HepG2 (cell line): ENCODE data around the gene OSBPL10. TPM values are rescaled to one million over a fixed set of nuclear protein-coding genes. Genes with fewer than 3 reads are reported as not detected.

Experiments used
- ATAC-seq: fragments of 200-7000 bp; cut with Tn5 transposase; 3 replicates; pipeline ENCODE4 v1.9.1; 2020; ENCODE audit warnings: mild to moderate bottlenecking, moderate library complexity
- BruUV-seq: library from RNA; stranded (reverse); fragments of 400-500 nt; replicated peaks from 2 replicates; lab custom pipeline; 2021; lab: Mats Ljungman, UMichigan
- CTCF ChIA-PET: fragments of 300-600 bp; formaldehyde crosslinking; extraction: SDS; loops from one replicate; lab custom pipeline; 2021; ENCODE audit warnings: low total read pairs, inconsistent platforms, low intra/inter-chr PET ratio; lab: Yijun Ruan, JAX
- POLR2A ChIA-PET: fragments of 350-600 bp; sonication (Branson Sonifier 250); formaldehyde crosslinking; loops from one replicate; lab custom pipeline; 2020; ENCODE audit warnings: antibody characterized with exemption, inconsistent platforms; lab: Yijun Ruan, JAX
- DNase-seq: peaks from one replicate; pipeline ENCODE4 v3.0.0-alpha.2; 2015; ENCODE audit warnings: low spot score
- FAIRE-seq: peaks from 3 replicates; lab custom pipeline; 2011; peaks lifted over from hg19 to GRCh38; lab: Jason Lieb, UNC
- H2AFZ ChIP-seq: one replicate; pipeline ENCODE4 v1.6.1; 2011; ENCODE audit warnings: low read length, inconsistent platforms
- H3K27ac ChIP-seq: fragments of 300-600 bp; 3 replicates; pipeline ENCODE4 v1.8.0; 2011; ENCODE audit warnings: mixed run types, mild to moderate bottlenecking, mixed read lengths, low read length, inconsistent platforms; ENCODE audit not compliant: insufficient read depth; ENCODE audit errors: extremely low read length
- H3K27me3 ChIP-seq, 2 experiments: fragments of 200-600 bp in 1 of 2; 2 replicates in 1 of 2; 3 replicates in 1 of 2; pipeline versions ENCODE4 v1.6.0 to v1.8.0; 2011; ENCODE audit warnings: low read length in 2 of 2, mild to moderate bottlenecking in 2 of 2, moderate library complexity in 2 of 2, inconsistent platforms in 1 of 2; ENCODE audit not compliant: insufficient read depth in 2 of 2, control insufficient read depth in 1 of 2
- H3K36me3 ChIP-seq, 2 experiments: fragments of 200-600 bp in 1 of 2; replicated peaks in 1 of 2; 2 replicates in 1 of 2; 3 replicates in 1 of 2; pipeline versions ENCODE4 v1.5.1 to v1.8.0; 2011; ENCODE audit warnings: low read length in 2 of 2, inconsistent platforms in 1 of 2; ENCODE audit not compliant: insufficient read depth in 2 of 2, control insufficient read depth in 1 of 2
- H3K4me1 ChIP-seq: 2 replicates; pipeline ENCODE4 v1.5.1; 2012; ENCODE audit warnings: low read length, inconsistent platforms; ENCODE audit not compliant: insufficient read depth
- H3K4me2 ChIP-seq: 2 replicates; pipeline ENCODE4 v1.6.0; 2011; ENCODE audit warnings: low read depth, low read length, inconsistent platforms
- H3K4me3 ChIP-seq, 3 experiments: fragments of 200-600 bp in 1 of 3; sonication (generic), shearing (Covaris generic) in 1 of 3; replicated peaks in 1 of 3; 2 replicates each; pipeline ENCODE4 v1.5.1; 2011 to 2016; ENCODE audit warnings: low read length in 3 of 3, inconsistent platforms in 2 of 3, low read depth in 2 of 3, mild to moderate bottlenecking in 2 of 3, control low read depth in 1 of 3, mixed read lengths in 1 of 3; ENCODE audit not compliant: insufficient read depth in 1 of 3
- H3K79me2 ChIP-seq: one replicate; pipeline ENCODE4 v1.6.1; 2011; ENCODE audit warnings: low read length, inconsistent platforms; ENCODE audit not compliant: insufficient read depth
- H3K9ac ChIP-seq: 2 replicates; pipeline ENCODE4 v1.6.0; 2011; ENCODE audit warnings: mild to moderate bottlenecking, low read depth, low read length, inconsistent platforms; ENCODE audit not compliant: insufficient read depth
- H3K9me3 ChIP-seq: 2 replicates; pipeline ENCODE4 v1.5.1; 2012; ENCODE audit warnings: mild to moderate bottlenecking, low read length
- H4K20me1 ChIP-seq: 2 replicates; pipeline ENCODE4 v1.6.0; 2011; ENCODE audit warnings: inconsistent platforms, mild to moderate bottlenecking, low read length, moderate library complexity; ENCODE audit not compliant: insufficient read depth
- RBFOX2 ChIP-seq: fragments of 200-400 bp; formaldehyde crosslinking; IDR thresholded peaks from 2 replicates; pipeline ENCODE4 v1.6.1; 2017; ENCODE audit warnings: low read depth, mild to moderate bottlenecking, low read length
- TBL1XR1 ChIP-seq: fragments of 150-350 bp; IDR thresholded peaks from 2 replicates; pipeline ENCODE4 v1.6.1; 2014; ENCODE audit warnings: borderline replicate concordance, low read length; ENCODE audit not compliant: partially characterized antibody
- TCF7 ChIP-seq: sonication (generic); IDR thresholded peaks from 2 replicates; pipeline ENCODE4 v1.6.1; 2016; ENCODE audit warnings: antibody characterized with exemption, low read depth
- ZNF878 ChIP-seq: sonication (generic); formaldehyde crosslinking; IDR thresholded peaks from 2 replicates; pipeline ENCODE4 v1.8.1; 2023; ENCODE audit warnings: mild to moderate bottlenecking, missing genetic modification reagents, moderate library complexity
- WGBS: methylation state at CpG from one replicate; pipeline ENCODE4 v1.1.6; 2017; ENCODE audit warnings: low lambda C conversion rate; 5-methylcytosine and 5-hydroxymethylcytosine counted together
- in situ Hi-C: cut with HindIII; loops from 2 replicates; pipeline ENCODE4 v1.10.0; 2017; ENCODE audit warnings: low pct_unique_long_range_greater_than_20kb; ENCODE audit not compliant: extremely low pct_ligation_motif_present
- intact Hi-C: fragments of 100-400 bp; cut with micrococcal nuclease; formaldehyde crosslinking; loops from one replicate; pipeline ENCODE4 v1.10.0; 2022; ENCODE audit not compliant: unreplicated experiment
- polyA plus RNA-seq, 8 experiments: library from polyadenylated mRNA; depleted of rRNA in 3 of 8; stranded (reverse) in 7 of 8; unstranded in 1 of 8; fragments of >200 nt; fragmentation: Illumina TruSeq in 4 of 8; extraction: Trizol in 4 of 8; gene quantifications; 2 replicates each; pipeline versions ENCODE4 v1.2.1 to v1.2.3, GENCODE V29; 2011 to 2016; ENCODE audit warnings: low read depth in 4 of 8, missing spikeins in 1 of 8, mixed read lengths in 1 of 8; ENCODE audit not compliant: insufficient read depth in 1 of 8
- total RNA-seq, 5 experiments: library from RNA; depleted of rRNA; stranded (reverse); fragments of >200 nt; fragmentation: Illumina TruSeq; extraction: Trizol; gene quantifications; 2 replicates each; pipeline ENCODE4 v1.2.3, GENCODE V29; 2016; ENCODE audit warnings: low read depth in 1 of 5
- TF ChIP-seq, protein P1 (sequence below): sonication (generic); formaldehyde crosslinking; IDR thresholded peaks from 2 replicates; pipeline ENCODE4 v1.4.0; 2020; ENCODE audit warnings: mild to moderate bottlenecking, low read depth, missing genetic modification reagents

Gene OSBPL10
- total and polyA plus RNA-seq, 2 of the 13 experiments (the other 11 are each of a cell fraction or from before 2014, with no cell fraction given) = 10.3 to 28.6 TPM

DNA sequence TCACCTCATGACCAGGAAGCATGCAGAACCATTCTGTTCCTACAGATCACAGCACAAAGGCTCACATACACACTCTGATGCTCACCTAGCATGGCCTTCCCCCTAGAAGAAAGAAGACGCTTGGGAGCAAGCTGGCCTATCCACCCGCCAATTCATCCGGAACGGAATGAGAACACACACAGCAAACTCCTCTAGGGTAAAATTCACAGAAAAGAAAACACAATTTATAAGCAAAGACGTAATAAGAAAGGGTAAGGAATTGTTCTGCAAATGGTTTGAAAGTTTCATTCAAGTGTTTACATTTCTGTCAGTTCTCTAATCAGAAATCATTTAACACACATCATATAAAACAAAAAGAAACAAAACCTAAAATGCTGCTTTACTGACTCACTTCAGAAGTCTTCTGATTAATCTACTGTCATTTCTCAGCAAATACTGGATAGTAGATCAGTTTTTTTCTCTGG, 218.1 kb downstream of the OSBPL10 start:
- H3K4me1 ChIP-seq = peaks cover 7% of the 10 kb centered on the region
- no TSS peak for BruUV-seq
- TF ChIP-seq, protein P1, sequence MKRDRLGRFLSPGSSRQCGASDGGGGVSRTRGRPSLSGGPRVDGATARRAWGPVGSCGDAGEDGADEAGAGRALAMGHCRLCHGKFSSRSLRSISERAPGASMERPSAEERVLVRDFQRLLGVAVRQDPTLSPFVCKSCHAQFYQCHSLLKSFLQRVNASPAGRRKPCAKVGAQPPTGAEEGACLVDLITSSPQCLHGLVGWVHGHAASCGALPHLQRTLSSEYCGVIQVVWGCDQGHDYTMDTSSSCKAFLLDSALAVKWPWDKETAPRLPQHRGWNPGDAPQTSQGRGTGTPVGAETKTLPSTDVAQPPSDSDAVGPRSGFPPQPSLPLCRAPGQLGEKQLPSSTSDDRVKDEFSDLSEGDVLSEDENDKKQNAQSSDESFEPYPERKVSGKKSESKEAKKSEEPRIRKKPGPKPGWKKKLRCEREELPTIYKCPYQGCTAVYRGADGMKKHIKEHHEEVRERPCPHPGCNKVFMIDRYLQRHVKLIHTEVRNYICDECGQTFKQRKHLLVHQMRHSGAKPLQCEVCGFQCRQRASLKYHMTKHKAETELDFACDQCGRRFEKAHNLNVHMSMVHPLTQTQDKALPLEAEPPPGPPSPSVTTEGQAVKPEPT (CRISPR knock-in tag) = no peak
- no peak for TF ChIP-seq TBL1XR1
- TF ChIP-seq RBFOX2 = no peak
- TF ChIP-seq, all 625 proteins: peak for 0
- Histone ChIP-seq H3K27me3 (no peaks in the 10 kb centered on the region), H3K36me3 (peaks cover 0 to 1% of the 10 kb centered on the region in 2 experiments; a peak in 2 of 5 replicates), H3K9ac (no peak overlapping the region), H3K4me2 (no peak overlapping the region), H3K9me3 (no peaks in the 10 kb centered on the region), H2AFZ (no peak overlapping the region), H3K4me3 (no peak overlapping the region), H3K79me2 (peaks cover 1% of the 10 kb centered on the region), H3K27ac (no peak overlapping the region), H4K20me1 (no peaks in the 10 kb centered on the region)
- intact Hi-C loops (loop anchor here (10.0 kb wide), 1 partner anchor 228 kb away; the partner anchor contains the start of gene STT3B), in situ Hi-C loops (no loop called here)
- POLR2A ChIA-PET = no interaction called here
- ATAC-seq (no peak), DNase-seq (no peak), FAIRE-seq (no peak)
- WGBS = 97% methylated on average over 5 of the region's 5 CpGs
- CTCF ChIA-PET = no interaction called here

DNA sequence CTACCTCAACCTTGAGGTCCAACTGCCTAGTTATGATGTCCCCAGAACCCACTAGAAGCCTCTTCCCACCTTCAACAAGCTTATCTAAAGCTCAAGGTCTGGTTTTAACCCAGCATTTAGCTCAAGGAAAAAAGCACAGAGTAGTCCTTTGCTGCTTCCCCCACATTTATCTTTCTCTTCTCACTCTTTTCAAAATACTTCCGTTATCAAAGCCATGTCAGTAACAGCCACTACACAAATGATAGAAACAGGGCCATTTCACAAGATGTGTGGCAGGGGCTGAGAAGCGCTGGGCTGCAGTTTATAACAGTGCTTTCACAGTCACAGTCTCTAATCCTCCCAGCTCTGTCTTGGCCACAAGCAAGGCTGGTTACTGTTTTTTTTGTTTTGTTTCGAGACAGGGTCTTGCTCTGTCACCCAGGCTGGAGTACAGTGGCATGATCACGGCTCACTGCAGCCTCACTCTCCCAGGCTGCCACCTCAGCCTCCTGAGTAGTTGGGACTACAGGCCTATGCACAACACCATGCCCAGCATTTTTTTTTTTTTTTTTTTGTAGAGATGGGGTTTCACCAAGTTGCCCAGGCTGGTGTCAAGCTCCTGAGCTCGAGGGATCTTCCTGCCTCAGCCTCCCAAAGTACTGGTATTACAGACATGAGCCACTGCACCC, 218.8 kb downstream of the OSBPL10 start:
- POLR2A ChIA-PET = no interaction called here

More for the DNA sequence above, 218.8 kb downstream of the OSBPL10 start:
- Histone ChIP-seq H4K20me1 (no peaks in the 10 kb centered on the region), H3K27me3 (no peaks in the 10 kb centered on the region), H3K4me3 (no peak overlapping the region), H3K9me3 (no peaks in the 10 kb centered on the region), H3K4me2 (no peak overlapping the region), H3K79me2 (peaks cover 1% of the 10 kb centered on the region), H3K36me3 (peaks cover 0 to 1% of the 10 kb centered on the region in 2 experiments; a peak in 2 of 5 replicates), H3K9ac (no peak overlapping the region), H2AFZ (no peak overlapping the region), H3K4me1 (peaks cover under 1% of the 10 kb centered on the region; the same call in 1 of the 2 replicates), H3K27ac (no peak overlapping the region)
- in situ Hi-C loops = no loop called here
- ATAC-seq (no peak), DNase-seq (no peak), FAIRE-seq (no peak)
- BruUV-seq = no TSS peak
- CTCF ChIA-PET = no interaction called here
- TF ChIP-seq TCF7 (no peak), ZNF878 (CRISPR knock-in tag) (no peak)
- 90% methylated on average over 5 of the region's 5 CpGs for WGBS
- intact Hi-C loops = loop anchor here (10.0 kb wide), 1 partner anchor 227 kb away; the partner anchor contains the start of gene STT3B
